Caco-2 (cell line): ENCODE results near the gene CENPT. TPM values are rescaled to one million over a fixed set of nuclear protein-coding genes. Genes with fewer than 3 reads are reported as not detected.

Experiments
- BruUV-seq: library from RNA; stranded (reverse); fragments of 400-500 nt; replicated peaks from 2 replicates; lab custom pipeline; 2021; lab: Mats Ljungman, UMichigan
- CTCF ChIA-PET: fragments of 300-600 bp; sonication (Branson Sonifier 250); formaldehyde crosslinking; loops from one replicate; lab custom pipeline; 2022; ENCODE audit warnings: antibody characterized with exemption; lab: Charles Lee
- POLR2A ChIA-PET: fragments of 300-600 bp; sonication (Branson Sonifier 250); formaldehyde crosslinking; loops from one replicate; lab custom pipeline; 2022; ENCODE audit warnings: antibody characterized with exemption; lab: Charles Lee
- DNase-seq, 2 experiments: peaks; one replicate each; pipeline versions ENCODE4 v3.0.0 to v3.0.0-alpha.2; 2020 to 2022
- H3K27me3 ChIP-seq: replicated peaks from 2 replicates; pipeline ENCODE4 v1.6.0; 2011; ENCODE audit warnings: low read length; ENCODE audit not compliant: control insufficient read depth, insufficient read depth
- H3K36me3 ChIP-seq: 2 replicates; pipeline ENCODE4 v1.5.1; 2011; ENCODE audit warnings: low read length; ENCODE audit not compliant: control insufficient read depth, insufficient read depth
- H3K4me1 ChIP-seq: fragments of 250-450 bp; sonication (Bioruptor Pico); 2 replicates; pipeline ENCODE4 v1.5.1; 2020; ENCODE audit warnings: mild to moderate bottlenecking
- H3K4me3 ChIP-seq: 2 replicates; pipeline ENCODE4 v1.5.1; 2011; ENCODE audit warnings: low read depth, mild to moderate bottlenecking, control low read depth, low read length
- H3K9me3 ChIP-seq: fragments of 250-450 bp; sonication (Bioruptor Pico); 2 replicates; pipeline ENCODE4 v1.5.1; 2020; ENCODE audit warnings: mild to moderate bottlenecking, moderate library complexity
- H3K27ac Mint-ChIP-seq: one replicate; pipeline ENCODE4 v1.8.0; 2022; ENCODE audit warnings: mixed read lengths; ENCODE audit not compliant: unreplicated experiment
- H3K27me3 Mint-ChIP-seq: one replicate; pipeline ENCODE4 v1.8.0; 2022; ENCODE audit warnings: mixed read lengths; ENCODE audit not compliant: insufficient read depth, unreplicated experiment
- H3K36me3 Mint-ChIP-seq: one replicate; pipeline ENCODE4 v1.8.0; 2022; ENCODE audit warnings: mild to moderate bottlenecking, mixed read lengths; ENCODE audit not compliant: insufficient read depth, unreplicated experiment
- H3K4me1 Mint-ChIP-seq: one replicate; pipeline ENCODE4 v1.8.0; 2022; ENCODE audit warnings: low read depth, mixed read lengths; ENCODE audit not compliant: unreplicated experiment
- H3K4me3 Mint-ChIP-seq: one replicate; pipeline ENCODE4 v1.8.0; 2022; ENCODE audit warnings: mild to moderate bottlenecking, moderate library complexity, mixed read lengths; ENCODE audit not compliant: unreplicated experiment
- H3K9me3 Mint-ChIP-seq: one replicate; pipeline ENCODE4 v1.8.0; 2022; ENCODE audit warnings: mixed read lengths; ENCODE audit not compliant: unreplicated experiment
- CTCF ChIP-seq, 2 experiments: fragments of 200-600 bp in 1 of 2; IDR thresholded peaks; 1 replicate in 1 of 2; 2 replicates in 1 of 2; pipeline versions ENCODE4 v1.5.1 to v1.8.0; 2011 to 2022; ENCODE audit warnings: antibody characterized with exemption in 1 of 2, control low read depth in 1 of 2, inconsistent platforms in 1 of 2, low read depth in 1 of 2, low read length in 1 of 2, mild to moderate bottlenecking in 1 of 2, moderate library complexity in 1 of 2; ENCODE audit not compliant: insufficient read depth in 1 of 2, severe bottlenecking in 1 of 2, unreplicated experiment in 1 of 2
- intact Hi-C: fragments of 100-400 bp; cut with micrococcal nuclease; formaldehyde crosslinking; loops from one replicate; pipeline ENCODE4 v1.10.0; 2022; ENCODE audit not compliant: unreplicated experiment
- total RNA-seq: library from RNA; stranded (reverse); gene quantifications from 2 replicates; pipeline ENCODE4 v1.2.3, GENCODE V29; 2022

Gene CENPT
- total RNA-seq, 1 experiment from 2014 or later = 80.1 TPM

GRCh38 chr16:67801883-67802282, 45.6 kb downstream of the CENPT start:
- peaks cover 32% of the 10 kb centered on the region for H3K36me3 Mint-ChIP-seq

GRCh38 chr16:67801241-67801640, 46.3 kb downstream of the CENPT start:
- Histone ChIP-seq H3K36me3 (0 out of 2 replicates have a peak, but pooled peaks cover 4% of the 10 kb centered on the region), H3K4me3 (no peak overlapping the region), H3K9me3 (no peaks in the 10 kb centered on the region), H3K27me3 (no peaks in the 10 kb centered on the region), H3K4me1 (peaks cover 10% of the 10 kb centered on the region; the same call in 1 of the 2 replicates)
- H3K4me3 Mint-ChIP-seq = no peak overlapping the region
- DNase-seq = no peak
- peaks cover 26% of the 10 kb centered on the region for H3K36me3 Mint-ChIP-seq
- TF ChIP-seq CTCF (IDR thresholded peaks at IDR 0.05; ENCODE audit: insufficient read depth in 1 of 2, low read depth in 1 of 2, low read length in 1 of 2, severe bottlenecking in 1 of 2, unreplicated experiment in 1 of 2) = no peak
- no TSS peak for BruUV-seq
- H3K27ac Mint-ChIP-seq = no peak overlapping the region
- CTCF ChIA-PET = no interaction called here
- no peaks in the 10 kb centered on the region for H3K27me3 Mint-ChIP-seq
- no peaks in the 10 kb centered on the region for H3K9me3 Mint-ChIP-seq
- intact Hi-C loops = loop anchor here (10.0 kb wide), 1 partner anchor 276 kb away; the partner anchor contains the start of gene RIPOR1
- H3K4me1 Mint-ChIP-seq = peaks cover 9% of the 10 kb centered on the region
- POLR2A ChIA-PET = no interaction called here

More at GRCh38 chr16:67801883-67802282, 45.6 kb downstream of the CENPT start:
- TF ChIP-seq CTCF (IDR thresholded peaks at IDR 0.05; ENCODE audit: insufficient read depth in 1 of 2, low read depth in 1 of 2, low read length in 1 of 2, severe bottlenecking in 1 of 2, unreplicated experiment in 1 of 2) = no peak
- Mint-ChIP-seq H3K4me3 (no peak overlapping the region), H3K27me3 (no peaks in the 10 kb centered on the region), H3K9me3 (no peaks in the 10 kb centered on the region), H3K4me1 (peaks cover 9% of the 10 kb centered on the region), H3K27ac (no peak overlapping the region)
- POLR2A ChIA-PET = interaction anchor here (0.6 kb wide), 1 partner anchor 18 kb away, joined by 6 read pairs; no protein-coding TSS in a partner anchor
- intact Hi-C loops = loop anchor here (10.0 kb wide), 1 partner anchor 277 kb away; the partner anchor contains the start of gene RIPOR1
- peaks cover 10% of the 10 kb centered on the region; the same call in 1 of the 2 replicates for H3K4me1 ChIP-seq
- BruUV-seq = no TSS peak
- CTCF ChIA-PET = no interaction called here
- no peaks in the 10 kb centered on the region for H3K9me3 ChIP-seq
- no peak for DNase-seq
- 0 out of 2 replicates have a peak, but pooled peaks cover 4% of the 10 kb centered on the region for H3K36me3 ChIP-seq
- H3K4me3 ChIP-seq = no peak overlapping the region
- H3K27me3 ChIP-seq = no peaks in the 10 kb centered on the region

- no peaks in the 10 kb centered on the region for H3K9me3 Mint-ChIP-seq
- ChIA-PET POLR2A (no interaction called here), CTCF (no interaction called here)
- Histone ChIP-seq H3K27me3 (no peaks in the 10 kb centered on the region), H3K4me1 (peaks cover 8% of the 10 kb centered on the region; the same call in 1 of the 2 replicates), H3K9me3 (no peaks in the 10 kb centered on the region), H3K36me3 (0 out of 2 replicates have a peak, but pooled peaks cover 4% of the 10 kb centered on the region), H3K4me3 (no peak overlapping the region)
- TF ChIP-seq CTCF (IDR thresholded peaks at IDR 0.05; ENCODE audit: insufficient read depth in 1 of 2, low read depth in 1 of 2, low read length in 1 of 2, severe bottlenecking in 1 of 2, unreplicated experiment in 1 of 2) = no peak
- DNase-seq = no peak
- intact Hi-C loops = loop anchor here (10.0 kb wide), 1 partner anchor 276 kb away; the partner anchor contains the start of gene RIPOR1
- peaks cover 8% of the 10 kb centered on the region for H3K4me1 Mint-ChIP-seq
- no peak overlapping the region for H3K27ac Mint-ChIP-seq
- H3K36me3 Mint-ChIP-seq = peaks cover 25% of the 10 kb centered on the region
- no peaks in the 10 kb centered on the region for H3K27me3 Mint-ChIP-seq
- H3K4me3 Mint-ChIP-seq = no peak overlapping the region
- BruUV-seq = no TSS peak
Measured at GRCh38 chr16:67800338-67800926, 47.1 kb downstream of the CENPT start.
